ENCODE measurements around the gene TNFAIP8L3.
A peak's percentile ranks its signal among the peaks of the same experiment; 100 is the strongest.

TNFAIP8L3 gene

DNA sequence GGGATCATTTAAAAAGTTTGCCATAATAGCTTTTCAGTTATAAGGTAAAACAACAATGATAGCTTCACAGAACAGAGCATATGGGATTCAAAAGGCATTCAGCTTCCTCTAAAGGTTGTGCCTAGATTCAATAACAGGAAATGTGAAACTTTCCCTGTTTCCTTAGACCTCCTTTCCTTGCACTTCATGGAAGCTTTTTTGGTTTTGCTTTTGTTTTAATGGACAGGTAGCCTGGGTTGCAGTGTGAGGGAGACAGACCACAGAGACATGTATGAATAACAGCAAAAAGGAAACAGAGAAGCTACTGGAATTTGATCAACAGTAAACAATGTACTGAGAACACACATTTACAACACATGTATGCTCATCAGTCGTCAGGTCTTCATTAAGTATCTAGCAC is 2.3 kb upstream of the TNFAIP8L3 start:
- H2BK5ac ChIP-seq (ENCODE audit: low read length): no peak overlapping the region
- no peak overlapping the region for H3K9ac ChIP-seq (ENCODE audit: low read length)
- no peak overlapping the region for H3K18ac ChIP-seq (ENCODE audit: low read length)
- no peak overlapping the region for H3K27ac ChIP-seq (ENCODE audit: low read depth, low read length)
- H3K23ac ChIP-seq (ENCODE audit: low read length): no peak overlapping the region
- H3K27me3 ChIP-seq (ENCODE audit: insufficient read depth, low read length, poor library complexity): peaks cover 32% of the 10 kb centered on the region
- H2BK120ac ChIP-seq (ENCODE audit: low read depth, low read length): no peak overlapping the region
- no peak overlapping the region for H3K4ac ChIP-seq (ENCODE audit: low read depth, low read length)
- no peaks in the 10 kb centered on the region for H3K79me2 ChIP-seq (ENCODE audit: control insufficient read depth, insufficient read depth, low read length)
- H2AK5ac ChIP-seq (ENCODE audit: low read length): no peak overlapping the region
- DNase-seq: no peak
- no peaks in the 10 kb centered on the region for H3K36me3 ChIP-seq (ENCODE audit: control insufficient read depth, insufficient read depth, low read length)
- no CpG with 5 or more reads among the region's 1 CpG for WGBS (ENCODE audit: extremely low coverage, insufficient coverage, low lambda C conversion rate)
- no peaks in the 10 kb centered on the region for H3K79me1 ChIP-seq (ENCODE audit: low read length)
- no peak overlapping the region for H3K4me2 ChIP-seq (ENCODE audit: low read length)
- H3K4me3 ChIP-seq (ENCODE audit: low read length): no peak overlapping the region
- H4K5ac ChIP-seq (ENCODE audit: low read length): no peak overlapping the region
- no peak overlapping the region for H4K8ac ChIP-seq (ENCODE audit: low read depth, low read length)
- no peaks in the 10 kb centered on the region for H3K4me1 ChIP-seq (ENCODE audit: control insufficient read depth, low read depth, low read length)
- no peak overlapping the region for H2BK15ac ChIP-seq (replicated peaks; ENCODE audit: low read depth)
- no peak overlapping the region for H3K56ac ChIP-seq (ENCODE audit: low read length)

- peaks cover 33% of the 10 kb centered on the region for H3K27me3 ChIP-seq (ENCODE audit: insufficient read depth, low read length, poor library complexity)
- H3K4ac ChIP-seq (ENCODE audit: low read depth, low read length): no peak overlapping the region
- no peak overlapping the region for H2BK15ac ChIP-seq (replicated peaks; ENCODE audit: low read depth)
- H3K4me1 ChIP-seq (ENCODE audit: control insufficient read depth, low read depth, low read length): no peaks in the 10 kb centered on the region
- H3K4me2 ChIP-seq (ENCODE audit: low read length): no peak overlapping the region
- DNase-seq: no peak
- no peaks in the 10 kb centered on the region for H3K79me2 ChIP-seq (ENCODE audit: control insufficient read depth, insufficient read depth, low read length)
- no peak overlapping the region for H4K5ac ChIP-seq (ENCODE audit: low read length)
- H3K4me3 ChIP-seq (ENCODE audit: low read length): no peak overlapping the region
- no peak overlapping the region for H3K56ac ChIP-seq (ENCODE audit: low read length)
- H3K9ac ChIP-seq (ENCODE audit: low read length): no peak overlapping the region
- H2BK120ac ChIP-seq (ENCODE audit: low read depth, low read length): no peak overlapping the region
- H4K8ac ChIP-seq (ENCODE audit: low read depth, low read length): no peak overlapping the region
- H2BK5ac ChIP-seq (ENCODE audit: low read length): no peak overlapping the region
- H3K18ac ChIP-seq (ENCODE audit: low read length): no peak overlapping the region
- no peaks in the 10 kb centered on the region for H3K79me1 ChIP-seq (ENCODE audit: low read length)
- no peak overlapping the region for H3K23ac ChIP-seq (ENCODE audit: low read length)
- H3K36me3 ChIP-seq (ENCODE audit: control insufficient read depth, insufficient read depth, low read length): no peaks in the 10 kb centered on the region
- H3K27ac ChIP-seq (ENCODE audit: low read depth, low read length): no peak overlapping the region
- no peak overlapping the region for H2AK5ac ChIP-seq (ENCODE audit: low read length)
- no CpG with 5 or more reads among the region's 6 CpGs for WGBS (ENCODE audit: extremely low coverage, insufficient coverage, low lambda C conversion rate)
Measured at GRCh38 chr15:51095681-51096331, 1.1 kb upstream of the TNFAIP8L3 start.

- H3K4me3 ChIP-seq (ENCODE audit: low read length): peak overlapping the region; percentile 2
- WGBS (ENCODE audit: extremely low coverage, insufficient coverage, low lambda C conversion rate): no CpG with 5 or more reads among the region's 65 CpGs
Measured at GRCh38 chr15:51093839-51094605, 684 bp downstream of the TNFAIP8L3 start.

DNA sequence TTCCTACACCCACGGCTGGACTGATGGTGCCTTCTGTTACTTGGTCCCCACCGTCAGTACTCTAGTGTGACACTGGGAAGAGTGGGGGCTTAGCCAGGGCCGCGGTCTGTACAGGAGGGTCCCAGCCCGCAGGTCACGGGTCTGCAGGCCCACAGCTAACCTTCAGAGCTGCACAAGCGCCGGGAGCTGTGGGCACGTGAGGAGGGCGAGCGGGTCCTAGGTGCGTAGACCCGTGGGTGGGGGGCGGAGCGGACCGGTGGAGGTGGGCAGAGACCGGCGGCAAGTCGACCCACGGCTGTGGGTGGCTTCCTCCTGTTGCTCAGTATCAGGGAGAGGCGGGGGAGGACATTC is 1.2 kb downstream of the TNFAIP8L3 start:
- H3K4me2 ChIP-seq (ENCODE audit: low read length): peak overlapping the region; percentile 63
- WGBS (ENCODE audit: extremely low coverage, insufficient coverage, low lambda C conversion rate): no CpG with 5 or more reads among the region's 21 CpGs
- no peaks in the 10 kb centered on the region for H3K4me1 ChIP-seq (ENCODE audit: control insufficient read depth, low read depth, low read length)
- peaks cover 33% of the 10 kb centered on the region for H3K27me3 ChIP-seq (ENCODE audit: insufficient read depth, low read length, poor library complexity)
- no peak overlapping the region for H2BK120ac ChIP-seq (ENCODE audit: low read depth, low read length)
- H3K36me3 ChIP-seq (ENCODE audit: control insufficient read depth, insufficient read depth, low read length): no peaks in the 10 kb centered on the region
- no peak overlapping the region for H3K9ac ChIP-seq (ENCODE audit: low read length)
- H3K23ac ChIP-seq (ENCODE audit: low read length): no peak overlapping the region
- no peak overlapping the region for H2BK5ac ChIP-seq (ENCODE audit: low read length)
- no peaks in the 10 kb centered on the region for H3K79me2 ChIP-seq (ENCODE audit: control insufficient read depth, insufficient read depth, low read length)
- no peak overlapping the region for H3K27ac ChIP-seq (ENCODE audit: low read depth, low read length)
- H3K4me3 ChIP-seq (ENCODE audit: low read length): no peak overlapping the region
- no peak overlapping the region for H4K5ac ChIP-seq (ENCODE audit: low read length)
- no peak overlapping the region for H2BK15ac ChIP-seq (replicated peaks; ENCODE audit: low read depth)
- DNase-seq: no peak
- no peak overlapping the region for H4K8ac ChIP-seq (ENCODE audit: low read depth, low read length)
- H2AK5ac ChIP-seq (ENCODE audit: low read length): no peak overlapping the region
- H3K79me1 ChIP-seq (ENCODE audit: low read length): no peaks in the 10 kb centered on the region
- no peak overlapping the region for H3K4ac ChIP-seq (ENCODE audit: low read depth, low read length)
- no peak overlapping the region for H3K18ac ChIP-seq (ENCODE audit: low read length)
- H3K56ac ChIP-seq (ENCODE audit: low read length): no peak overlapping the region

More at GRCh38 chr15:51093839-51094605, 684 bp downstream of the TNFAIP8L3 start:
- peak; percentile 33 for DNase-seq
- no peaks in the 10 kb centered on the region for H3K36me3 ChIP-seq (ENCODE audit: control insufficient read depth, insufficient read depth, low read length)
- peak overlapping the region; percentile 57 for H3K56ac ChIP-seq (ENCODE audit: low read length)
- H3K4ac ChIP-seq (ENCODE audit: low read depth, low read length): no peak overlapping the region
- no peak overlapping the region for H4K8ac ChIP-seq (ENCODE audit: low read depth, low read length)
- H3K23ac ChIP-seq (ENCODE audit: low read length): no peak overlapping the region
- no peaks in the 10 kb centered on the region for H3K79me1 ChIP-seq (ENCODE audit: low read length)
- H2AK5ac ChIP-seq (ENCODE audit: low read length): no peak overlapping the region
- H3K27me3 ChIP-seq (ENCODE audit: insufficient read depth, low read length, poor library complexity): peaks cover 33% of the 10 kb centered on the region
- peak overlapping the region; percentile 63 for H3K4me2 ChIP-seq (ENCODE audit: low read length)
- peak overlapping the region; percentile 49 for H3K9ac ChIP-seq (ENCODE audit: low read length)
- H2BK5ac ChIP-seq (ENCODE audit: low read length): no peak overlapping the region
- no peaks in the 10 kb centered on the region for H3K4me1 ChIP-seq (ENCODE audit: control insufficient read depth, low read depth, low read length)
- no peak overlapping the region for H4K5ac ChIP-seq (ENCODE audit: low read length)
- H3K18ac ChIP-seq (ENCODE audit: low read length): peak overlapping the region; percentile 11
- no peak overlapping the region for H2BK15ac ChIP-seq (replicated peaks; ENCODE audit: low read depth)
- no peaks in the 10 kb centered on the region for H3K79me2 ChIP-seq (ENCODE audit: control insufficient read depth, insufficient read depth, low read length)
- no peak overlapping the region for H2BK120ac ChIP-seq (ENCODE audit: low read depth, low read length)
- no peak overlapping the region for H3K27ac ChIP-seq (ENCODE audit: low read depth, low read length)

- Histone ChIP-seq H3K56ac (ENCODE audit: low read length) (no peak overlapping the region), H3K36me3 (ENCODE audit: control insufficient read depth, insufficient read depth, low read length) (no peaks in the 10 kb centered on the region), H3K79me1 (ENCODE audit: low read length) (no peaks in the 10 kb centered on the region), H4K8ac (ENCODE audit: low read depth, low read length) (no peak overlapping the region), H3K79me2 (ENCODE audit: control insufficient read depth, insufficient read depth, low read length) (no peaks in the 10 kb centered on the region), H3K4me1 (ENCODE audit: control insufficient read depth, low read depth, low read length) (no peaks in the 10 kb centered on the region), H4K5ac (ENCODE audit: low read length) (no peak overlapping the region), H3K27ac (ENCODE audit: low read depth, low read length) (no peak overlapping the region), H3K4ac (ENCODE audit: low read depth, low read length) (no peak overlapping the region), H3K23ac (ENCODE audit: low read length) (no peak overlapping the region), H2BK15ac (replicated peaks; ENCODE audit: low read depth) (no peak overlapping the region), H2BK120ac (ENCODE audit: low read depth, low read length) (no peak overlapping the region), H3K9ac (ENCODE audit: low read length) (no peak overlapping the region), H3K18ac (ENCODE audit: low read length) (no peak overlapping the region), H3K27me3 (ENCODE audit: insufficient read depth, low read length, poor library complexity) (peaks cover 33% of the 10 kb centered on the region), H3K4me3 (ENCODE audit: low read length) (no peak overlapping the region), H2AK5ac (ENCODE audit: low read length) (no peak overlapping the region), H2BK5ac (ENCODE audit: low read length) (no peak overlapping the region), H3K4me2 (ENCODE audit: low read length) (no peak overlapping the region)
- no peak for DNase-seq
- WGBS (ENCODE audit: extremely low coverage, insufficient coverage, low lambda C conversion rate): no CpG with 5 or more reads among the region's 12 CpGs
Measured at GRCh38 chr15:51092480-51093040, 2.1 kb downstream of the TNFAIP8L3 start.

Data from mesendoderm (in vitro differentiated cells).